Esophagus muscularis mucosa (tissue), 3 donors: ENCODE measurements around the gene GNL2.

Experiments
- EP300 ChIP-seq: sonication (generic); formaldehyde crosslinking; IDR thresholded peaks from one replicate; pipeline ENCODE4 v1.6.1; 2017; ENCODE audit warnings: antibody characterized with exemption
- TF ChIP-seq, protein P1 (sequence below), 3 experiments: fragments of 200-600 bp in 2 of 3; fragments of 450-650 bp in 1 of 3; sonication (generic) in 2 of 3; IDR thresholded peaks; one replicate each; pipeline ENCODE4 v1.5.1; 2017 to 2019; ENCODE audit warnings: antibody characterized with exemption in 3 of 3, mild to moderate bottlenecking in 2 of 3, moderate library complexity in 1 of 3

DNA sequence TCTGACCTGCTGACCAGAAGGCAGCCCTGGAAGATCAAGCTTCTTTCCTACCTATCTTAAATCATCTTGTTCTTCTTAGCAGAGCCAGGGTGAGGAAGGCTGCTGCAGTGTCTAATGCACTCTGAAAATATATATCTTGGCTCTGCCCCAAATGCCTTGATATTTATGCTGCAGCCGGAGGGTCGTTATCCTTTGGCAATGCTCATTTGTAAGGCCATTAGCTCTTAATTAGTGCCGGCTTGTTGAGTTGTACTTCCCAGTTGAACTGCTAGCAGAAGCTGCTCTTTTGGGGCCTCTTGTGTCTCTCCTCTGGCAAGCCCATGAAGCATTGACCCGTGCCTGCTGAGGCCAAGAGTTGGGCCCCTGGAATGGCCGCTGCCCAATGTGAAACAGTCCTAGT, 4.2 kb upstream of the GNL2 start:
- TF ChIP-seq EP300: no peak
- TF ChIP-seq, protein P1, sequence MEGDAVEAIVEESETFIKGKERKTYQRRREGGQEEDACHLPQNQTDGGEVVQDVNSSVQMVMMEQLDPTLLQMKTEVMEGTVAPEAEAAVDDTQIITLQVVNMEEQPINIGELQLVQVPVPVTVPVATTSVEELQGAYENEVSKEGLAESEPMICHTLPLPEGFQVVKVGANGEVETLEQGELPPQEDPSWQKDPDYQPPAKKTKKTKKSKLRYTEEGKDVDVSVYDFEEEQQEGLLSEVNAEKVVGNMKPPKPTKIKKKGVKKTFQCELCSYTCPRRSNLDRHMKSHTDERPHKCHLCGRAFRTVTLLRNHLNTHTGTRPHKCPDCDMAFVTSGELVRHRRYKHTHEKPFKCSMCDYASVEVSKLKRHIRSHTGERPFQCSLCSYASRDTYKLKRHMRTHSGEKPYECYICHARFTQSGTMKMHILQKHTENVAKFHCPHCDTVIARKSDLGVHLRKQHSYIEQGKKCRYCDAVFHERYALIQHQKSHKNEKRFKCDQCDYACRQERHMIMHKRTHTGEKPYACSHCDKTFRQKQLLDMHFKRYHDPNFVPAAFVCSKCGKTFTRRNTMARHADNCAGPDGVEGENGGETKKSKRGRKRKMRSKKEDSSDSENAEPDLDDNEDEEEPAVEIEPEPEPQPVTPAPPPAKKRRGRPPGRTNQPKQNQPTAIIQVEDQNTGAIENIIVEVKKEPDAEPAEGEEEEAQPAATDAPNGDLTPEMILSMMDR (IDR thresholded peaks at IDR 0.05): no peak
